DOHH2 (cell line): ENCODE results near the gene C16orf96.
A peak's percentile ranks its signal among the peaks of the same experiment; 100 is the strongest.
"Not testable (repeated sequence)": the region's sequence is repeated elsewhere in the genome, so short reads cannot be mapped to it uniquely, and the experiment has no call there.

Experiments
- H3F3A ChIP-seq: fragments of 200-600 bp; sonication (generic), shearing (Covaris generic); 2 replicates; pipeline ENCODE4 v1.6.0; 2016; ENCODE audit warnings: antibody characterized with exemption, mild to moderate bottlenecking; ENCODE audit not compliant: control insufficient read depth, insufficient read depth
- H3K27ac ChIP-seq: fragments of 200-600 bp; sonication (generic); 2 replicates; pipeline ENCODE4 v1.5.1; 2014; ENCODE audit warnings: low read depth, mild to moderate bottlenecking, low read length, moderate library complexity
- H3K27me3 ChIP-seq: fragments of 200-600 bp; sonication (generic); 2 replicates; pipeline ENCODE4 v1.6.1; 2014; ENCODE audit warnings: mild to moderate bottlenecking, low read length, mixed read lengths; ENCODE audit not compliant: control insufficient read depth
- H3K36me3 ChIP-seq: fragments of 200-600 bp; sonication (generic); 2 replicates; pipeline ENCODE4 v1.6.1; 2014; ENCODE audit warnings: mild to moderate bottlenecking, low read length, moderate library complexity, mixed read lengths; ENCODE audit not compliant: control insufficient read depth
- H3K4me1 ChIP-seq: fragments of 200-600 bp; sonication (generic); 2 replicates; pipeline ENCODE4 v1.6.1; 2014; ENCODE audit warnings: mild to moderate bottlenecking, low read length, mixed read lengths; ENCODE audit not compliant: control insufficient read depth
- H3K4me2 ChIP-seq: fragments of 200-600 bp; sonication (generic); 2 replicates; pipeline ENCODE4 v1.6.0; 2014; ENCODE audit warnings: mild to moderate bottlenecking, low read length, moderate library complexity
- H3K4me3 ChIP-seq: fragments of 200-600 bp; sonication (generic); 2 replicates; pipeline ENCODE4 v1.5.1; 2014; ENCODE audit warnings: mild to moderate bottlenecking, low read length, mixed read lengths
- H3K79me2 ChIP-seq: fragments of 200-600 bp; sonication (generic); 2 replicates; pipeline ENCODE4 v1.6.1; 2014; ENCODE audit warnings: mild to moderate bottlenecking, low read length, mixed read lengths; ENCODE audit not compliant: control insufficient read depth
- H3K9me2 ChIP-seq: fragments of 200-600 bp; sonication (generic); replicated peaks from 2 replicates; pipeline ENCODE4 v1.6.1; 2014; ENCODE audit warnings: mild to moderate bottlenecking, low read length, mixed read lengths; ENCODE audit not compliant: control insufficient read depth
- H3K9me3 ChIP-seq: fragments of 200-600 bp; sonication (generic); 2 replicates; pipeline ENCODE4 v1.6.1; 2014; ENCODE audit warnings: antibody characterized with exemption, low read length, mixed read lengths; ENCODE audit not compliant: control insufficient read depth, insufficient read depth
- H4K20me1 ChIP-seq: fragments of 200-600 bp; sonication (generic); 2 replicates; pipeline ENCODE4 v1.6.0; 2014; ENCODE audit warnings: low read depth, mild to moderate bottlenecking, antibody characterized with exemption, low read length, moderate library complexity; ENCODE audit not compliant: control insufficient read depth, insufficient read depth
- EZH2phosphoT487 ChIP-seq: fragments of 200-600 bp; sonication (generic); IDR thresholded peaks from 2 replicates; pipeline ENCODE4 v1.6.1; 2017; ENCODE audit warnings: borderline replicate concordance, mild to moderate bottlenecking, antibody characterized with exemption, low read length, moderate library complexity, mixed read lengths
- TF ChIP-seq, protein P1 (sequence below): fragments of 200-600 bp; sonication (generic); IDR thresholded peaks from one replicate; pipeline ENCODE4 v1.5.1; 2014; ENCODE audit warnings: antibody characterized with exemption, mild to moderate bottlenecking, low read depth, low read length; ENCODE audit not compliant: poor library complexity, severe bottlenecking

The C16orf96 gene

DNA sequence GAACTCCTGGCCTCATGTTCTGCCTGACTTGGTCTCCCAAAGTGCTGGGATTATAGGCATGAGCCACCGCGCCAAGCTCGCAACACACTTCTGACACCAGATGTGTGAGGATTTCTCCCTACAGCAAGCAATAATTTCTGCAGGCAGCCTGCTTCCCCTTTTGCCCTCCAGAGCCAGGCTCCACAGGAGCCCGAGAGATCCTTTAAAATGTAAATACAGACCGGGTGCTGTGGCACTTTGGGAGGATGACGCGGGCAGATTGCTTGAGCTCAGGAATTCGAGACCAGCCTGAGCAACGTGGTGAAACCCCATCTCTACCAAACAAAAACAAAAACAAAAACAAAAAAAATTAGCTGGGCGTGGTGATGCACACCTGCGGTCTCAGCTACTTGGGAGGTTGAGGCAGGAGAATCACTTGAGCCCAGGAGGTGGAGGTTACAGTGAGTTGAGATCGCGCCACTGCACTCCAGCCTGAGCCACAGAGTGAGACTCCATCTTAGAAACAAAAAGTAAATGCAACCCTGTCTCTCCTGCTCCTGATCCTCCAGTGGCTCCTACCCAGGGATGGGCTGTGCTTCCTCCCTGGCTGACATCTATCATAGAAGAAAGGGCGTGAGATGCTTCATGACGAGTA lies 14.7 kb downstream of the C16orf96 start:
- Histone ChIP-seq H3K36me3 (no peaks in the 10 kb centered on the region), H3K9me3 (no peaks in the 10 kb centered on the region), H3F3A (no peaks in the 10 kb centered on the region), H3K4me2 (no peak overlapping the region), H3K4me1 (no peaks in the 10 kb centered on the region), H3K9me2 (no peaks in the 10 kb centered on the region), H3K27ac (no peak overlapping the region), H3K4me3 (no peak overlapping the region), H3K79me2 (no peaks in the 10 kb centered on the region), H3K27me3 (peaks cover 14% of the 10 kb centered on the region), H4K20me1 (no peaks in the 10 kb centered on the region)
- TF ChIP-seq, protein P1, sequence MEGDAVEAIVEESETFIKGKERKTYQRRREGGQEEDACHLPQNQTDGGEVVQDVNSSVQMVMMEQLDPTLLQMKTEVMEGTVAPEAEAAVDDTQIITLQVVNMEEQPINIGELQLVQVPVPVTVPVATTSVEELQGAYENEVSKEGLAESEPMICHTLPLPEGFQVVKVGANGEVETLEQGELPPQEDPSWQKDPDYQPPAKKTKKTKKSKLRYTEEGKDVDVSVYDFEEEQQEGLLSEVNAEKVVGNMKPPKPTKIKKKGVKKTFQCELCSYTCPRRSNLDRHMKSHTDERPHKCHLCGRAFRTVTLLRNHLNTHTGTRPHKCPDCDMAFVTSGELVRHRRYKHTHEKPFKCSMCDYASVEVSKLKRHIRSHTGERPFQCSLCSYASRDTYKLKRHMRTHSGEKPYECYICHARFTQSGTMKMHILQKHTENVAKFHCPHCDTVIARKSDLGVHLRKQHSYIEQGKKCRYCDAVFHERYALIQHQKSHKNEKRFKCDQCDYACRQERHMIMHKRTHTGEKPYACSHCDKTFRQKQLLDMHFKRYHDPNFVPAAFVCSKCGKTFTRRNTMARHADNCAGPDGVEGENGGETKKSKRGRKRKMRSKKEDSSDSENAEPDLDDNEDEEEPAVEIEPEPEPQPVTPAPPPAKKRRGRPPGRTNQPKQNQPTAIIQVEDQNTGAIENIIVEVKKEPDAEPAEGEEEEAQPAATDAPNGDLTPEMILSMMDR, result no peak
- TF ChIP-seq EZH2phosphoT487, result no peak

DNA sequence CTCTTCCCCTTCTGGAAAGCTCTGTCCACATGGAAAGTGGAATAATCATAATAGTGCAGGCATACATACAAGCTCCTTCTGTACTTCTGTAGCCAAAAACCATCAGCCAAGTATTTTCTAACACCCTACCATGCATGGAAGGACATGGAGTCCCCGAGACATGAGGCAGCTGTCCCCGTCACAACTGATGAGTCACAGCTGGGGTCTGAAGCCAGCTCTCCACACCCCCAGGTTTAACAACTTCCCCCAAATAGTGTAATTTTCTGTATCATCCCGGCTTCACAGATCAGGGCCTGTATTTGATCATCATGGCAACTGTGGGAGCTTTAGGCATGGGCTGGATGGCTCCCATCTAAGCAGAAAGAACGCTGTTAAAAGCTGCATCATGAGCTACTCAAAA lies 16.6 kb downstream of the C16orf96 start:
- Histone ChIP-seq H3K27ac (no peak overlapping the region), H3F3A (no peaks in the 10 kb centered on the region), H3K27me3 (peaks cover 14% of the 10 kb centered on the region), H3K4me1 (no peaks in the 10 kb centered on the region), H4K20me1 (no peaks in the 10 kb centered on the region), H3K4me2 (no peak overlapping the region), H3K9me3 (no peaks in the 10 kb centered on the region), H3K9me2 (no peaks in the 10 kb centered on the region), H3K36me3 (no peaks in the 10 kb centered on the region), H3K79me2 (no peaks in the 10 kb centered on the region), H3K4me3 (no peak overlapping the region)
- TF ChIP-seq, protein P1, result no peak
- no peak for TF ChIP-seq EZH2phosphoT487

DNA sequence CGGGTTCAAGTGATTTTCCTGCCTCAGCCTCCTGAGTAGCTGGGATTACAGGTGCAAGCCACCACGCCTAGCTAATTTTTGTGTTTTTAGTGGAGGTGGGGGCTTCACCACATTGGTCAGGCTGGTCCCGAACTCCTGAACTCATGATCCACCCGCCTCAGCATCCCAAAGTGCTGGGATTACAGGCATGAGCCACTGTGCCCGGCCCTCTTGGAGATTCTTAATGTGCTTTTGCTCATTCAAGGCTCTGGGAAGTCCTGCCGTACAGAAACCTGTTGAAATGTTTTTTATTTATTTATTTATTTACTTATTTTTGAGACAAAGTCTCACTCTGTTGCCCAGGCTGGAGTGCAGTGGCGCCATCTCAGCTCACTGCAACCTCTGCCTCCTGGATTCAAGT lies 17.8 kb downstream of the C16orf96 start:
- H3K4me3 ChIP-seq, result not testable (repeated sequence)

DNA sequence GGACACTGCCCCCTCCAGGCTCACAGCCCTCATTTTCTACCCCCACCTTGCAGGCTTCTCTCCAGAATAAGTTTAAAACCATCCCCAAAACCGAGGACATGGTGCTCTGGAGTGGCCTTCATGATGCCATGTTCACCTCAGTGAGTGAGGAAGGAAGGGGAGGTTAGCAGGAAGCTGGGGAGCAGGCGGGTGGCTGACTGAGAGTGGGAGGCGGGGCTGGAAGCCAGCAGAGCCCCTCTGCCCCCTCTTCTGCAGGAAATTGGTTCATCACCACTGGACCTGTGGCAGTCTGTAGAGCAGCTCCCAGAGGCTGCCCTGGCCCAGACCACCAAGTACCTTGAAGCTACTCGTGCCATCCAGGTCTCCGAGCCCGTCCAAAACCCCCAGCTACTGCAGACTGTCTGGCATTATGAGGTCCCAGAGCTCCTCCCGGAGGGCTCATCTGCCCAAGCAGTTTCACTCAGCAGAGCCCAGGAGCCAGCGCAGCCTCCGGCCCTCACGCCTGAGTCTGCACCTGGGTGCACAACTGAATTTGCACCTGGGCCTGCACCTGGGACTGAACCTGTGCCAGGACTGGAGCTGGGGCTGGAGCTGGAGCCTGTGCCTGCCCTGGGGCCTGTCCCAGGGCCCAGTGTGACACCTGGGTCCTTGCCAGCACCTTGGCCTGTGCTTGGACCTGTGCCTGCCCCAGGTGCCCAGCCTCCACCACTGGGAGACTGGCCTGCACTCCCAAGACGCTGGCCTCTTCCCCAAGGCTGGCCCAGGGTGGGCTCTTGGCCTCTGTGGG lies 19.0 kb downstream of the C16orf96 start:
- H3K36me3 ChIP-seq, result no peaks in the 10 kb centered on the region
- H3F3A ChIP-seq, result no peaks in the 10 kb centered on the region
- H3K4me3 ChIP-seq, result no peak overlapping the region
- H3K4me1 ChIP-seq, result no peaks in the 10 kb centered on the region
- TF ChIP-seq, protein P1, result peak; percentile 11
- no peak for TF ChIP-seq EZH2phosphoT487
- H3K27me3 ChIP-seq, result peaks cover 12% of the 10 kb centered on the region
- H3K9me3 ChIP-seq, result no peaks in the 10 kb centered on the region
- H3K4me2 ChIP-seq, result no peak overlapping the region
- no peak overlapping the region for H3K27ac ChIP-seq
- H3K79me2 ChIP-seq, result no peaks in the 10 kb centered on the region
- H3K9me2 ChIP-seq, result no peaks in the 10 kb centered on the region
- no peaks in the 10 kb centered on the region for H4K20me1 ChIP-seq

More for the DNA sequence above, 17.8 kb downstream of the C16orf96 start:
- not testable (repeated sequence) for H3K27ac ChIP-seq, H3K9me2 ChIP-seq, H4K20me1 ChIP-seq, H3K79me2 ChIP-seq, H3K9me3 ChIP-seq, H3K36me3 ChIP-seq, H3F3A ChIP-seq, H3K4me1 ChIP-seq, H3K4me2 ChIP-seq
- peaks cover 12% of the 10 kb centered on the region for H3K27me3 ChIP-seq
